Central memory CD8-positive, alpha-beta T cell (primary cell): ENCODE results near the gene CORO6.
A peak's percentile ranks its signal among the peaks of the same experiment; 100 is the strongest.

Experiments used
- ATAC-seq: fragments of 150-1000 bp; cut with Tn5 transposase; replicated peaks from 2 replicates; pipeline ENCODE4 v1.10.0; 2022; ENCODE audit warnings: mild to moderate bottlenecking, moderate FRiP score, moderate number of reproducible peaks; ENCODE audit not compliant: poor library complexity, severe bottlenecking; ENCODE audit errors: extremely low read depth
- DNase-seq, 2 donors: peaks; one replicate each; pipeline ENCODE4 v3.0.0; 2021; ENCODE audit warnings: low spot score in 2 of 2
- H3K27ac Mint-ChIP-seq: one replicate; pipeline ENCODE4 v1.8.0; 2022; ENCODE audit warnings: low read depth, mild to moderate bottlenecking, moderate library complexity, mixed read lengths
- H3K27me3 Mint-ChIP-seq: one replicate; pipeline ENCODE4 v1.8.0; 2022; ENCODE audit warnings: mixed read lengths
- H3K36me3 Mint-ChIP-seq: one replicate; pipeline ENCODE4 v1.8.0; 2022; ENCODE audit warnings: mild to moderate bottlenecking, moderate library complexity, mixed read lengths; ENCODE audit not compliant: insufficient read depth
- H3K4me1 Mint-ChIP-seq: one replicate; pipeline ENCODE4 v1.8.0; 2022; ENCODE audit warnings: mixed read lengths
- H3K4me3 Mint-ChIP-seq: one replicate; pipeline ENCODE4 v1.8.0; 2022; ENCODE audit warnings: mild to moderate bottlenecking, moderate library complexity, mixed read lengths
- H3K9me3 Mint-ChIP-seq: one replicate; pipeline ENCODE4 v1.8.0; 2022; ENCODE audit warnings: mixed read lengths

The CORO6 gene

GRCh38 chr17:29607557-29608195, 15.0 kb downstream of the CORO6 start:
- DNase-seq, result no peak
- Mint-ChIP-seq H3K36me3 (no peaks in the 10 kb centered on the region), H3K9me3 (no peaks in the 10 kb centered on the region), H3K27ac (no peak overlapping the region), H3K4me3 (no peak overlapping the region), H3K4me1 (no peaks in the 10 kb centered on the region), H3K27me3 (no peaks in the 10 kb centered on the region)
- no peak for ATAC-seq

- no peak for ATAC-seq
Measured at GRCh38 chr17:29603109-29603674, 19.5 kb downstream of the CORO6 start.

DNA sequence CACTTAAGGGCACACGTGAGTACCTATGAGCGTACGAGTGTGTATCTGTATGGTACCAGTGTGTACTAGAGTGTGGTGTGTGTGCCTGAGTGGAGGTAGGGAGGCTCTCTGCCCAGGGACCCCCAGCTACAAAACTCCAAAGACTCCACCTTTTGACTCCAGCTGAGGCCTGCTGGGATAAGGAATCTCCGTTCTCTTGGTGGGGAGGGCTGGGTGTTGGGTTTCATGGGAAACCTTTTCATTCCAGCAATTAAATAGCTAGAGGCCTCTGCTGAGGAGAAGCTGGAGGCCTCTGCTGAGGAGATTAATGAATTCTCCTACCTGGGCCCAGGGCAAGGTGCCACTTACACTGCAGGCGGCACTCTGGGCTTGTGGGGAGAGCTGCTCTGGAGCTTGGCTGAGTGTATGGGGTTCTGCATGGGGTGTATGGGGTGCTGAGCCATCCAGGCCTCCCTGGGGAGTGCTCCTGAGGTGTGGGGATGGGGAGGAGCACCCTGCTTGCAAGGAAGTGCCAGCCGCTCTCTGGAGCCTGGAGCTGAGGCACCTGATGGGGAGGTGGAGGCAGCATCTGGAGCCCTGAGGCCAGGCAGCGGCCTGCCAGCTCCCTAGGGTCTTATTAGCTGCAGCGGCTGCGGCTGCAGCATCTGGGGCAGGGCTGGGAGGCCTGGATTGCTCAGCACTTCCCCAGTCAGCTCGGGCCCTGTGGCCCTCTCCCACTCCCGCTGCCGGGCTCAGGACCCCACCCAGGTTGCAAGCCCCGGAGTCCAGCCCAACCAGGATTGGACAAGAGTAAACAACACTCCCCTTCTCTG, 25.1 kb downstream of the CORO6 start:
- H3K9me3 Mint-ChIP-seq, result no peaks in the 10 kb centered on the region
- H3K4me3 Mint-ChIP-seq, result no peak overlapping the region
- H3K27ac Mint-ChIP-seq, result no peak overlapping the region
- ATAC-seq (no peak), DNase-seq (no peak)
- H3K36me3 Mint-ChIP-seq, result no peaks in the 10 kb centered on the region
- H3K4me1 Mint-ChIP-seq, result no peaks in the 10 kb centered on the region
- H3K27me3 Mint-ChIP-seq, result no peaks in the 10 kb centered on the region

More at GRCh38 chr17:29603109-29603674, 19.5 kb downstream of the CORO6 start:
- Mint-ChIP-seq H3K4me3 (no peak overlapping the region), H3K4me1 (no peaks in the 10 kb centered on the region), H3K27me3 (no peaks in the 10 kb centered on the region), H3K9me3 (no peaks in the 10 kb centered on the region), H3K27ac (no peak overlapping the region), H3K36me3 (no peaks in the 10 kb centered on the region)
- DNase-seq, result no peak

- Mint-ChIP-seq H3K4me1 (peaks cover 4% of the 10 kb centered on the region), H3K27me3 (no peaks in the 10 kb centered on the region), H3K27ac (no peak overlapping the region), H3K9me3 (no peaks in the 10 kb centered on the region), H3K36me3 (no peaks in the 10 kb centered on the region), H3K4me3 (no peak overlapping the region)
- no peak for ATAC-seq
- no peak for DNase-seq
Measured at GRCh38 chr17:29596811-29597210, 25.9 kb downstream of the CORO6 start.

DNA sequence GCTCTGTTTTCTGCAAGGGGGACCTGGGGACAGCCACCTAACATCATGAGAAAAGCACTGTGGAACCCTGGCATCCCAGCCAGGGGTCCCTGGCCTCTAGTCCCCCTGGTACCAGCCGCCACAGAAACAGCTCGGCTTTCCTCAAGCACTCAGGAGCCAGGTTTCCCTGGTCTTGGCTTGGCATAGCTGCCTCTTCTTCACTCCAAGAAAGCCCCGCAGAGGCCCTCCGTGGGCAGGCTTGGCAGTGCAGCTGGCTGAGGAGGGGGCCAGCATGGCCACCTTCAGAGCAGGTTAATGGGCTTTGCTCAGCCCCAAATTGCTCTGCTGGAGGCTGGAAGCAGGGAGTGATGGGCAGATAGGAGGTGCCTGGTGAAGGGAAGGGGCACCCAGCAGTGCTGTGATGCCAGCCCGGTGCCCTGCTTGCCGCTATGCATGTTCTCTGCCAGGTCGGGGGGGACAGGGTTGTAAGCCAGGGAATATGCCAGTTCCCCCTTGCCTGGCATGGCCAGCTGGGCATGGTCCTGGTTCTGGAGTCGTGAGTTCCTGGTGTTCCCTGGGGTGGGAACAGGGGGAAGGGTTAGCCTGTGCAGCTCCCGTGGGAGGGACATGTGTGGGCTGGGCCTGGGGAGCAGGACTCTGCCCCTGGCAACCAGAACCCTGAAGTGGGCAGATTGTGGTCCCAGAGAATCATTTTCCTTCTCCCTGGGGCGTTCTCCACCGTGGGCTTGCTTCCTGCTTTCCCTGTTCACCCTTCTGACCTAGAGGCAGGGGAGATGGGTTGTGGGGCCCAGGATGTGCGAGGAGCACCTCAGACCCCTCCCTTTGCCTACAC, 26.6 kb downstream of the CORO6 start:
- DNase-seq, result no peak
- Mint-ChIP-seq H3K36me3 (no peaks in the 10 kb centered on the region), H3K27me3 (no peaks in the 10 kb centered on the region), H3K4me1 (peaks cover 11% of the 10 kb centered on the region), H3K9me3 (no peaks in the 10 kb centered on the region), H3K27ac (no peak overlapping the region), H3K4me3 (no peak overlapping the region)
- no peak for ATAC-seq

DNA sequence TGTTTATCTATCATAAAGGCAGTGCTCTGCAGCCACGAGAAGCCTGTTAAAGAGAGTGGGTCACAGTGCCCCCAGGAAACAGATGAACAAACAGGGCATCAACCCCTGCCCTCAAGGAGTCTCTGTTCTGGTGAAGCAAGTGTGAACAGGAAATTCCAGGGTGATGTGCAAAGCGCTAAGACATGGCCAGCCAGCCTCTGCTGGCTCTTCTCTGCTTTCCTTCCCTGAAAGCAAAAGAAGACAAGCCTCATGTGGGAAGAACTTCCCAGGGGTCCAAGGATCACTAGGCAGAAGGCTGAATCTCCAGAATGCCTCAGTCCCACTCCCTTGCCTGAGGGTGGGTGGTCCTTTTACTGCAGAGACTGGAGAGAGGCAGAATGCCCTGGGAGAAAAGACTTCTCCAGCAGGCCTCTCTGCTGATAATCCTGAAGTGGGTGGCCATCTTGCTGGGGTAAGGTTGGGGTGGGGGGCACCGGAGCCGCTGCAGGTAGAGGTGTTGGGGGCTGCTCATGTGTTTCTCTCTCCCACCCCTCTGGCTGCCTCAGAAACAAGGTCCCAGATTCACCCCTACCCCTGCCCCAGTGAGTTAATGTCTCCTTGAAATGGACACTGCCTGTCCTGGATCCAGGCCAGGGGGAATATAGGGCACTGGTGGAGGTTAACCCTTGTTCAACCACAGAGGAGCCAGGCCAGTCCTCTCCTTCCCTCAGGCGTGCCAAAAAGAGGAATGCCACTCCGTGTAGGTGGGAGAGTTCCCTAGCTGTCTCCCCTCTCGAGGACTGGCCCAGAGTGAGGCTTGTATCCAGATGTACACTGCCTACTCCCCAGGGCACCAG, 27.4 kb downstream of the CORO6 start:
- H3K27ac Mint-ChIP-seq, result no peak overlapping the region
- no peaks in the 10 kb centered on the region for H3K27me3 Mint-ChIP-seq
- no peaks in the 10 kb centered on the region for H3K36me3 Mint-ChIP-seq
- DNase-seq, result no peak
- peak overlapping the region; percentile 81 for H3K4me3 Mint-ChIP-seq
- H3K9me3 Mint-ChIP-seq, result no peaks in the 10 kb centered on the region
- no peak for ATAC-seq
- peaks cover 19% of the 10 kb centered on the region for H3K4me1 Mint-ChIP-seq

GRCh38 chr17:29594519-29595090, 28.1 kb downstream of the CORO6 start:
- Mint-ChIP-seq H3K4me1 (peaks cover 26% of the 10 kb centered on the region), H3K9me3 (no peaks in the 10 kb centered on the region), H3K36me3 (no peaks in the 10 kb centered on the region), H3K27me3 (no peaks in the 10 kb centered on the region), H3K4me3 (peak overlapping the region; percentile 81), H3K27ac (no peak overlapping the region)
- DNase-seq (no peak), ATAC-seq (no peak)

DNA sequence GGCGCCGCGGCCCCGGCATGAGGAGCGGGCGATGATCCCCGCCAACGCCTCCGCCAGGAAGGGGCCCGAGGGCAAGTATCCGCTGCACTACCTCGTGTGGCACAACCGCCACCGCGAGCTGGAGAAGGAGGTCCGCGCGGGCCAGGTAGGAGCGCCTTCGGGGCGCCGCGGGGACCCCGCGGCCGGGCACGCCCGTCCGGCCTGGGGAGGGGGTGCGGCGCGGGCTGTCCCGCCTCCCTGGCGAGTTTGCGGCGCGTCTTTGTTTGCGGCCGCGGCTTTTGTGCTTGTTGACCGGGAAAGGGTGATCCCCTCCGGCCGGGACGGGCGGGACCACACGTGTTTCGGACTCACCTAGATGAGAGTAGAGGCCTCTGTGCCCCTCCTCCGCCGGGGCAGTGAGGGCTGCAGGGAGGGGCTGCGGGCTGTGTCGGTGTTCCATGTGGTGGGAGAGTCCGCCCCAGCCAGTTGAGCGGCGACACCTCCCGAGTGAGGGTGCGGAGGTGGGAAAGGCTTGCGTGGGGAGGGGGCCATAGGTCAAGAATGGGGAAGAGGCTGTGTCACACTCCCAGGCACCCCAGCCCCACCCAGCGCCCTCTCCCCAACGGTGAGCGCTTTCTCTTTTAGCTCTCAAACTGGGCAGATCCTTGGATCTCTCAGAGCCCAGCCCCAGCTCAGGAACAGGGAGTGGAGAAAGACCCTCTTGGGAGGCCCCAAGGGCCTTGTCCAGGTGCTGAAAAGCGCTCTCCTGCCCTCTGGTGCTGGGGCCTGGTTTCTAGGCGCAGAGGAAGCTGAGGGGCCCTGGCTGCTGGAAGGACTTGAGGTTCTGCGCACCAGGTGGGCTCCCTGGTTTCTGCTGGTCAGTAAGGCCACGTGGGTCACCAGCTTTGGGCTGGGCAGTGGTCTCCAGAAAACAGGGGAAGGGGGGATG, 28.9 kb downstream of the CORO6 start:
- Mint-ChIP-seq H3K36me3 (peaks cover under 1% of the 10 kb centered on the region), H3K27ac (no peak overlapping the region)

DNA sequence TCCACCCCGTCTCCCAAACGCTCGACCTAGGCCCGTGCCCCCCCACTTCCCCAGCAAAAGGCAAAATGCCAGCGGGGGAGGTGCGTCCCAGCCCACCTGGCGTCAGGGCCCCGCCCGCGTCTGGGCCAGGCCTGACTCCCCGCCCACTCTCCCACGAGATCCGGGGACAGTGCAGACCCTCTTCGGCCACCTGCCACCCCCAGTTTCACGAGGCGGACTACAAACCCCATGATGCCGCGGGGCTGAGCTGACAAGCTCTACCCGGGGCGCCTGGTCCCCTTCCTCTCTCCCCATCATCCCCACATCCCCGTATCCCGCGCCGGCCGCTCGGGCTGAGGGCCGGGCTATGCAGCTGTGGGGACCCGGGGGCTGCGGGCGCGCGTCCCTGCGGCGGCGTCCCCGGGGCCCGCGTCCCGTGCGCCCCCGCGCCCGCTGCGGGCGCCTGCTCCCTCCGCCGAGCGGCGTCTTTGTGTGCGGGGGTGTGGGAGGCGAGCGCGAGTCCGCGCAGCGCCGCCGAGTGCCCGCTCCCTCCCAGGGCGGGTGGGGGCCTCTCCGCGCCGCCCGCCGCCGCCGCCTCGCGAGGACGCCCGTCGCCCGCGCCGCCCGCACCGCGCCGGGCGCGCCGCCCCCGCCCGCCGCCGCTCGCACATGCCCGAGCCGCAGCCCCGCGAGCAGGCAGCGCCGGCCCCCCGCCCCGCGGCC, 29.7 kb downstream of the CORO6 start, which contains the start of gene ANKRD13B:
TSS of gene ANKRD13B (plus strand) at position 283 of the 702 bp plus-strand sequence. CDS start 490 bp downstream, outside the sequence.
- H3K9me3 Mint-ChIP-seq, result no peaks in the 10 kb centered on the region
- peaks cover 2% of the 10 kb centered on the region for H3K36me3 Mint-ChIP-seq
- DNase-seq (no peak), ATAC-seq (no peak)
- no peak within 1 kb of the TSS for H3K27ac Mint-ChIP-seq
- peak within 1 kb of the TSS; percentile 81 for H3K4me3 Mint-ChIP-seq
- no peaks in the 10 kb centered on the region for H3K27me3 Mint-ChIP-seq
- H3K4me1 Mint-ChIP-seq, result peaks cover 31% of the 10 kb centered on the region

More for the DNA sequence above, 28.9 kb downstream of the CORO6 start:
- DNase-seq (no peak), ATAC-seq (no peak)
- peaks cover 26% of the 10 kb centered on the region for H3K4me1 Mint-ChIP-seq
- H3K4me3 Mint-ChIP-seq, result peak overlapping the region; percentile 81
- no peaks in the 10 kb centered on the region for H3K9me3 Mint-ChIP-seq
- no peaks in the 10 kb centered on the region for H3K27me3 Mint-ChIP-seq

GRCh38 chr17:29591737-29592608, 30.7 kb downstream of the CORO6 start:
- H3K4me1 Mint-ChIP-seq, result peaks cover 40% of the 10 kb centered on the region

More at GRCh38 chr17:29591737-29592608, 30.7 kb downstream of the CORO6 start:
- Mint-ChIP-seq H3K27ac (no peak overlapping the region), H3K4me3 (peak overlapping the region; percentile 81), H3K9me3 (no peaks in the 10 kb centered on the region), H3K36me3 (peaks cover 2% of the 10 kb centered on the region), H3K27me3 (no peaks in the 10 kb centered on the region)
- ATAC-seq (no peak), DNase-seq (peak; percentile 53 to 64)
